Measurements from ENCODE around the gene CEP135.

Gene CEP135

GRCh38 chr4:56077676-56078075, 128.9 kb downstream of the CEP135 start:
- H3K4me3 ChIP-seq (replicated peaks in 1 of 2; ENCODE audit: low read depth in 2 of 2, low read length in 2 of 2) = no peak overlapping the region
- TF ChIP-seq, protein P1, sequence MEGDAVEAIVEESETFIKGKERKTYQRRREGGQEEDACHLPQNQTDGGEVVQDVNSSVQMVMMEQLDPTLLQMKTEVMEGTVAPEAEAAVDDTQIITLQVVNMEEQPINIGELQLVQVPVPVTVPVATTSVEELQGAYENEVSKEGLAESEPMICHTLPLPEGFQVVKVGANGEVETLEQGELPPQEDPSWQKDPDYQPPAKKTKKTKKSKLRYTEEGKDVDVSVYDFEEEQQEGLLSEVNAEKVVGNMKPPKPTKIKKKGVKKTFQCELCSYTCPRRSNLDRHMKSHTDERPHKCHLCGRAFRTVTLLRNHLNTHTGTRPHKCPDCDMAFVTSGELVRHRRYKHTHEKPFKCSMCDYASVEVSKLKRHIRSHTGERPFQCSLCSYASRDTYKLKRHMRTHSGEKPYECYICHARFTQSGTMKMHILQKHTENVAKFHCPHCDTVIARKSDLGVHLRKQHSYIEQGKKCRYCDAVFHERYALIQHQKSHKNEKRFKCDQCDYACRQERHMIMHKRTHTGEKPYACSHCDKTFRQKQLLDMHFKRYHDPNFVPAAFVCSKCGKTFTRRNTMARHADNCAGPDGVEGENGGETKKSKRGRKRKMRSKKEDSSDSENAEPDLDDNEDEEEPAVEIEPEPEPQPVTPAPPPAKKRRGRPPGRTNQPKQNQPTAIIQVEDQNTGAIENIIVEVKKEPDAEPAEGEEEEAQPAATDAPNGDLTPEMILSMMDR (IDR thresholded peaks at IDR 0.05; ENCODE audit: low read depth, low read length) = no peak
- DNase-seq (ENCODE audit: low read depth in 2 of 2) = peak; percentile 11 to 33

DNA sequence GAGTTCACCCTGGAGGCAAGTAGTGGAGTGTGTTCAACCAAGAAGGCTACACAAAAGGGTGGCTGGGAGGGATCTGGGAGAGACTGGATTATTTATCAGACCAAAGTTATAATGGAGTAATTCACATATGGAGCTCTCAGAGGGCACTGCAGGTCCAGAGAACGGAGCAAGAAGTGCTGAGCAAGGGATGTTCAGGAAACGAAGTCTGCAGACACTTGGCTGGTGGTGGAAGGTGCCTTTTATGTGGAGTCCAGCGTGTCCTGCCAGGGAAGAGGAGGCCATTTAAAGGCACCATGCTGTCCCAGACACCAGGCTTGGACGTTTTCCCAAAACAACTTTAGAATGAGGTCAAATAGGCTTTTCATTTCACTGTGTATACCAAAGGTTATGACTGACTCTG, 130.1 kb downstream of the CEP135 start:
- TF ChIP-seq, protein P1 (IDR thresholded peaks at IDR 0.05; ENCODE audit: low read depth, low read length) = no peak
- no peak for DNase-seq (ENCODE audit: low read depth in 2 of 2)
- no peak overlapping the region for H3K4me3 ChIP-seq (replicated peaks in 1 of 2; ENCODE audit: low read depth in 2 of 2, low read length in 2 of 2)

DNA sequence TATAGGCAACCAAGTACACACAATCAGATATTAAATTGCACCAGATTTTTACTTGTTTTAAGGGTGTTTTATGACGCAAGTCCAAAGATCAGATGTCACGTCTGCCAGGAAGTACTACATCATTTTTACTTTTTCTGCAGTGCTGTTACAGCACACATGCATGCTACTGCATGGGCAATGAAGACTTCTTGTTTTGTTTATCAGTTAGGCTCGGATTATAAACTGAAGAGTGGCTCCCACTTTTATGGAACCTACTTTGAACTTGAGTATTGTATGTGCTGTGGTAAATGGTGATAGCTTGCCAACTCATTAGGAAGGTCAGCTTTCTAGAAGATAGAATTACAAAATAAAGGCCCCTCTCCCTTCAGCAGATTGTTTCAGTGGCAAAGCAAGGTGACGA, 131.6 kb downstream of the CEP135 start:
- no peak for DNase-seq (ENCODE audit: low read depth in 2 of 2)
- no peak overlapping the region for H3K4me3 ChIP-seq (replicated peaks in 1 of 2; ENCODE audit: low read depth in 2 of 2, low read length in 2 of 2)
- TF ChIP-seq, protein P1 (IDR thresholded peaks at IDR 0.05; ENCODE audit: low read depth, low read length) = no peak

- DNase-seq (ENCODE audit: low read depth in 2 of 2) = no peak
- TF ChIP-seq, protein P1 (IDR thresholded peaks at IDR 0.05; ENCODE audit: low read depth, low read length) = no peak
- no peak overlapping the region for H3K4me3 ChIP-seq (replicated peaks in 1 of 2; ENCODE audit: low read depth in 2 of 2, low read length in 2 of 2)
Measured at GRCh38 chr4:56082829-56083228, 134.1 kb downstream of the CEP135 start.

Data from cardiac fibroblast (primary cell).